PFSK-1 (cell line): Measurements from ENCODE around the gene BRK1.

Experiments
- POLR2AphosphoS5 ChIP-seq: IDR thresholded peaks from 2 replicates; pipeline ENCODE4 v1.6.1; 2012; ENCODE audit warnings: low read depth, mild to moderate bottlenecking, control low read depth, low read length, moderate library complexity
- SIN3A ChIP-seq: IDR thresholded peaks from 2 replicates; pipeline ENCODE4 v1.6.1; 2012; ENCODE audit warnings: mild to moderate bottlenecking, low read length, moderate library complexity, borderline replicate concordance; ENCODE audit not compliant: insufficient read depth
- TAF1 ChIP-seq: IDR thresholded peaks from 2 replicates; pipeline ENCODE4 v1.6.1; 2012; ENCODE audit warnings: low read length, control low read depth, borderline replicate concordance; ENCODE audit not compliant: insufficient read depth

- TF ChIP-seq POLR2AphosphoS5 (no peak), TAF1 (no peak), SIN3A (no peak)
Observed at GRCh38 chr3:10099041-10099440, 16.4 kb upstream of the BRK1 start.
